Measurements from ENCODE around the gene TSPEAR. TPM values are rescaled to one million over a fixed set of nuclear protein-coding genes. Genes with fewer than 3 reads are reported as not detected.

Gene TSPEAR
- total RNA-seq, 4 donors from 2014 or later = 0.19 TPM; not detected in 3

DNA sequence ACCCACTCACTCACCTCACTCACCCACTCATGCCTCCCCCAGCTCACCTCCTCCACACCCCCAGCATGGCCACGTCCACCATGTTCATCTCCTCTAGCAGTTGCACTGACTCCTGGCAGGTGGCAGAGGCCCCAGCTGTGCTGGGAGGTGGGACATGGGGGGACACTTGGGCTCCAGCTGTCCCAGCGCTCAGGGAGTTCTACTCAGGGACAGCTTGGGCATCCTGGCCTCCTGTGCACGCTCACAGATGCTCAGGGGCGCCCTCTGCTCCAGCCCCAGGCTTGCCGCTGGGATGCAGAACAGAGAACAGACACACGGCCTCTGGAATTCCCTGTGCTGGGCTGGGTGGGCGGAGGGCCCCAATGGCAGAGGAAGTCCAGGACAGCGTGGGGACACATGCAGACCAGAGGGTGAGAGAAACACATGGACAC is 94.3 kb downstream of the TSPEAR start:
- DNase-seq (ENCODE audit: low spot score) = no peak
- ATAC-seq (ENCODE audit: low FRiP score) = no peak
- TF ChIP-seq, protein P1, sequence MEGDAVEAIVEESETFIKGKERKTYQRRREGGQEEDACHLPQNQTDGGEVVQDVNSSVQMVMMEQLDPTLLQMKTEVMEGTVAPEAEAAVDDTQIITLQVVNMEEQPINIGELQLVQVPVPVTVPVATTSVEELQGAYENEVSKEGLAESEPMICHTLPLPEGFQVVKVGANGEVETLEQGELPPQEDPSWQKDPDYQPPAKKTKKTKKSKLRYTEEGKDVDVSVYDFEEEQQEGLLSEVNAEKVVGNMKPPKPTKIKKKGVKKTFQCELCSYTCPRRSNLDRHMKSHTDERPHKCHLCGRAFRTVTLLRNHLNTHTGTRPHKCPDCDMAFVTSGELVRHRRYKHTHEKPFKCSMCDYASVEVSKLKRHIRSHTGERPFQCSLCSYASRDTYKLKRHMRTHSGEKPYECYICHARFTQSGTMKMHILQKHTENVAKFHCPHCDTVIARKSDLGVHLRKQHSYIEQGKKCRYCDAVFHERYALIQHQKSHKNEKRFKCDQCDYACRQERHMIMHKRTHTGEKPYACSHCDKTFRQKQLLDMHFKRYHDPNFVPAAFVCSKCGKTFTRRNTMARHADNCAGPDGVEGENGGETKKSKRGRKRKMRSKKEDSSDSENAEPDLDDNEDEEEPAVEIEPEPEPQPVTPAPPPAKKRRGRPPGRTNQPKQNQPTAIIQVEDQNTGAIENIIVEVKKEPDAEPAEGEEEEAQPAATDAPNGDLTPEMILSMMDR (IDR thresholded peaks at IDR 0.05) = no peak

DNA sequence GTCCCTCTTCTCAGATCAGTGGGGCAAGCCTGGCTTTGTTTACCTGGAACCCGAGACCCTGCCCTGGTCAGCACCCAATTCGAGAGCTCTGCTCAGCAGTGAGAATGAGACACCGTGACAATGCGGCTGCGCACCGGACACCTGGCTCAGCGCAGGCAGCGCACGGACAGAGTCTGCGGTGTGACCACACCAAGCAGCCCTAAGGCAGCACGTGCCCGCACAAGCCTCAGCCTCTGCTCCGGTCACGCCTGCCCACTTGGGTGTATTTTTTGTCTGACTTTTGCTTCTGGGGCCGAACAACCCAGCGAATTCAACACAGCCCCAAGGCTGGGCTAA is 94.8 kb downstream of the TSPEAR start:
- TF ChIP-seq, protein P1 (IDR thresholded peaks at IDR 0.05) = no peak
- no peak for ATAC-seq (ENCODE audit: low FRiP score)
- DNase-seq (ENCODE audit: low spot score) = no peak

DNA sequence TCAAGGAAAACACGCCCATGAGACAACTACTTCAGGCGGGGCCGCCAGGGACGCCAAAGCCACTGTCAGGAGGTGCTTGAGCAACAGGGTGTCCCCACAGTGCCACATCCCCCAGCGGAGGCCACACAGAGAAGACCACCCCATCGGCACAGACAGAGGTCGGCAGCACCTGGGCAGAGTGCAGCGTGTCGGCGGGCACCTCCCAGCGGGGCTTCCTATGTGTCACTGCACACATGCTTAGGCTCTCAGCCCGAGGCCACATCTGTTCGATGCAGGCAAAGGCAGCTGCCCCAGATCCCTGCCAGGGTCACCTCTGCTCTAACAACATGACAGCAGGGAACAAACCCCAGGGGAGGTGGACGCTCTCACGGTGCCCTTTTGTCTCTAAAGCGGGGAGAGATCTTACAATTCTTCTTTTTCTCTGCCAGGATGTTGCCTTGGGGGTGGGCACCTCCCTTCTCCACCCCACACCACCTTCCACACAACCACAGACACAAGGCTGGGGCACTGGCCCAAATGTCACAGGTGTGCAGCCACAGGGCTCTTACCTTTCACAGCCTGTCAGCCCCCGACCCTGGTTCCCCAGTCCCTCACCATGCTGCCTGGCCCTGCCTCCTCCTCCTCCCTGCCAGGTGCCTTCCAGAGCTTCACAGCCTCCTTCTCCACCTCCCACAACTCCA is 95.3 kb downstream of the TSPEAR start:
- TF ChIP-seq, protein P1 (IDR thresholded peaks at IDR 0.05) = no peak
- no peak for ATAC-seq (ENCODE audit: low FRiP score)
- no peak for DNase-seq (ENCODE audit: low spot score)

DNA sequence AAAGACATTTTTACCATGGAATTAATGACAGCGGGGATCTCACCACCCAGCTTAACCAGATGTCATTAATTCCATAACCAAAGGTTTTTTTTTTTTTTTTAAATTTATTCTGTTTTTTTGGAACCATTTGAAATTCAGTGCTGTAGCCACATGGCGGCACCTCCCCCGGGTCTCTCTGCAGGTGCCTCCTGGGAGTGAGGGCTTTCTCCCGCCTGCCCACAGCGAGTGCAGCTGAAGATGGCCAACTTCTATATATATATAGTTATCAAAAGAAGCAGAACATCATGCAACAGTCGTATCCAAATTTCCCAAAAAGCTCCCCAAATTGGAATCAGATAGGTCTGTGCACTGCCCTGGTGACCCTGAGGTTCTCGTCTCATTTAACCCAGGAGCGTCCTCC is 95.9 kb downstream of the TSPEAR start:
- TF ChIP-seq, protein P1 (IDR thresholded peaks at IDR 0.05) = no peak
- no peak for ATAC-seq (ENCODE audit: low FRiP score)
- no peak for DNase-seq (ENCODE audit: low spot score)

DNA sequence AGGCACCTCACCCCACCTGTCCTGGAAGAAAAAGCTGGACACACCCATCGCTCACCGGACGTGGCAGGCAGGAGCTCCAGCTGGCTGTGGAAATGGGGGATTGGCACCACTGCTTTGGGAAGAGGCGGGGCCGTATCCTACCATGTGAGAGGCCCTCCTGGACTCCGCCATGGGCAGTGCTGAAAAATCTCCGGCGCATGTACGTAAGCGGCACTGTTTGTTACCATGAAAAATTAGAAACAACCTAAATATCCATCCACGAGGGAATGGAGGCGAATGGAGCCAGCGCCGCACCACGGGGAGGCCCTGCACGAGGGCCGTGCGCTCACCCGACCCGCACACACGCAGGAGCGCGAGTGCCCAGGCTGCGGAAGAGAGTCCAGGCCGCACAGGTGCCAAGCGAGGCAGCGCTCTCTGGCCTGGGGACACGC is 96.4 kb downstream of the TSPEAR start:
- ATAC-seq (ENCODE audit: low FRiP score) = no peak
- DNase-seq (ENCODE audit: low spot score) = no peak
- TF ChIP-seq, protein P1 (IDR thresholded peaks at IDR 0.05) = no peak

DNA sequence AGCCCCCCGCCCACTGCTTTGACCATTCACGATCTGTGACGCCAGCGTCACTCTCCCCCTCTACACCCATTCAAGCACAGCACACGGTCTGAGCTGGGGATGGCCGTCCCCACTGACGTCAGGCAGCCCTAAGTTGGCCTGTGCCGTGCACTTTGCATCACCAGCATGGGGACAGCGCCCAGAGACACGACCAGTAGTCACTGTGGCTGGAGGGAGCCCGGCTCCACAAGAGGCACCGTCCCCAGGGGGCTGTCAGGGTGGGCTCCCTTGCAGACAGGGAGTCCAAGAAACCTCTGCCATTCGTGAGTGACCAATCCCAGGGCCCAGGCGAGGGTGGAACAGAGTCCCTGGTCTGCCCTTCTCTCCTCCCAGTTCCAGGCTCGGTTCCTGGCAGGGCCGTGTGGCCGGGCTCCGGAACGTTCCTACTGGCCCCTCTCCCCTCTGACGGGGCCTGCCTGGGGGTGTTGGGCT is 97.2 kb downstream of the TSPEAR start:
- DNase-seq (ENCODE audit: low spot score) (no peak), ATAC-seq (ENCODE audit: low FRiP score) (no peak)
- TF ChIP-seq, protein P1 (IDR thresholded peaks at IDR 0.05) = no peak
